Glutamatergic neuron (in vitro differentiated cells): ENCODE measurements around the gene MPZL2. TPM values are rescaled to one million over a fixed set of nuclear protein-coding genes. Genes with fewer than 3 reads are reported as not detected.

ENCODE experiments used
- DNase-seq: peaks from one replicate; pipeline ENCODE4 v3.0.0; 2022
- H3K27ac Mint-ChIP-seq: one replicate; pipeline ENCODE4 v1.8.0; 2020; ENCODE audit warnings: mild to moderate bottlenecking, mixed read lengths, inconsistent platforms; ENCODE audit not compliant: unreplicated experiment
- H3K27me3 Mint-ChIP-seq: one replicate; pipeline ENCODE4 v1.8.0; 2020; ENCODE audit warnings: mild to moderate bottlenecking, moderate library complexity, mixed read lengths, inconsistent platforms; ENCODE audit not compliant: unreplicated experiment
- H3K36me3 Mint-ChIP-seq: one replicate; pipeline ENCODE4 v1.8.0; 2020; ENCODE audit warnings: mild to moderate bottlenecking, mixed read lengths, inconsistent platforms; ENCODE audit not compliant: unreplicated experiment
- H3K4me1 Mint-ChIP-seq: one replicate; pipeline ENCODE4 v1.8.0; 2020; ENCODE audit warnings: mild to moderate bottlenecking, low read depth, mixed read lengths, inconsistent platforms; ENCODE audit not compliant: unreplicated experiment
- H3K4me3 Mint-ChIP-seq: one replicate; pipeline ENCODE4 v1.8.0; 2020; ENCODE audit warnings: mild to moderate bottlenecking, mixed read lengths, inconsistent platforms; ENCODE audit not compliant: unreplicated experiment
- H3K9me3 Mint-ChIP-seq: one replicate; pipeline ENCODE4 v1.8.0; 2020; ENCODE audit warnings: mild to moderate bottlenecking, moderate library complexity, mixed read lengths, inconsistent platforms; ENCODE audit not compliant: unreplicated experiment
- CTCF ChIP-seq: fragments of 200-600 bp; sonication (generic); IDR thresholded peaks from one replicate; pipeline ENCODE4 v1.5.0; 2021; ENCODE audit not compliant: partially characterized antibody, unreplicated experiment
- total RNA-seq: library from RNA; stranded (reverse); fragmentation: NEBNext Ultra II Directional; extraction: Animal tissue kit (Norgen Biotek cat#: 25700); gene quantifications from one replicate; pipeline ENCODE4 v1.2.1, GENCODE V29; 2021; ENCODE audit not compliant: unreplicated experiment

The MPZL2 gene
- total RNA-seq, 1 donor from 2014 or later: not detected

DNA sequence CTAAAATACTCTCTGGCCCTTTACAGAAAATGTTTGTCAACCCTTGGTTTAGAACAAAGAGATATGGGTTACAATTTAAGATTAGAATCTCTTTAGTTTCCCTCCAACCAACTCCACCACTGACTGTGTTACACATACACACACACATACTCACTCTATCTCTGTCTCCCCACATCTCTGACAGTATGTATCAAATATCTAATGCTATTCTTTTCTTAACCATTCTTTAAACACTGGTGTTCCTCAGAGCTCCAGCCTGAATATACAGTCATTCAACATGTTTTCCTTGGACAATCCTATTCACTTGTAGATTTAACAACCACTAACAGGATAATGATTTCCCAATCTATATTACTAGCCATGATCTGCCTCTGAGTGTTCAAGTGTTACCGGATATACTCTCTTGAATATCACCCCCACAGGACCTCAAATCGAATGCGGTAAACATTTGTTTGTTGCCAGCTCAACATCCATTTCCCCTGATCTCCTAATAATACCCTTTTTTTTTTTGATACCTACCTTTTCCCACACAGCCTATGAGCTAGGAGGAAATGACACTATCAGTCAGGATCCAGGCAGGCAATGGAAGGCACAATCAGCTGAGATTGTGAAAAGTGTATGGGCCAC lies 18.0 kb downstream of the MPZL2 start:
- TF ChIP-seq CTCF: no peak

GRCh38 chr11:118243993-118244762 lies 19.9 kb downstream of the MPZL2 start:
- TF ChIP-seq CTCF: no peak
- Mint-ChIP-seq H3K4me1 (no peaks in the 10 kb centered on the region), H3K27me3 (no peaks in the 10 kb centered on the region), H3K4me3 (no peak overlapping the region), H3K36me3 (no peaks in the 10 kb centered on the region), H3K27ac (no peak overlapping the region), H3K9me3 (no peaks in the 10 kb centered on the region)
- DNase-seq: no peak

More for the DNA sequence above, 18.0 kb downstream of the MPZL2 start:
- no peak for DNase-seq
- H3K4me3 Mint-ChIP-seq: no peak overlapping the region
- H3K27ac Mint-ChIP-seq: no peak overlapping the region
- H3K4me1 Mint-ChIP-seq: no peaks in the 10 kb centered on the region
- no peaks in the 10 kb centered on the region for H3K9me3 Mint-ChIP-seq
- no peaks in the 10 kb centered on the region for H3K27me3 Mint-ChIP-seq
- H3K36me3 Mint-ChIP-seq: no peaks in the 10 kb centered on the region

GRCh38 chr11:118243161-118243560 lies 20.9 kb downstream of the MPZL2 start:
- no peaks in the 10 kb centered on the region for H3K27me3 Mint-ChIP-seq
- no peaks in the 10 kb centered on the region for H3K36me3 Mint-ChIP-seq
- no peak overlapping the region for H3K4me3 Mint-ChIP-seq
- H3K27ac Mint-ChIP-seq: no peak overlapping the region
- no peaks in the 10 kb centered on the region for H3K4me1 Mint-ChIP-seq
- DNase-seq: no peak
- no peaks in the 10 kb centered on the region for H3K9me3 Mint-ChIP-seq
- TF ChIP-seq CTCF: no peak

GRCh38 chr11:118241764-118242098 lies 22.4 kb downstream of the MPZL2 start:
- Mint-ChIP-seq H3K4me3 (no peak overlapping the region), H3K27me3 (no peaks in the 10 kb centered on the region), H3K9me3 (no peaks in the 10 kb centered on the region), H3K27ac (no peak overlapping the region), H3K36me3 (no peaks in the 10 kb centered on the region), H3K4me1 (no peaks in the 10 kb centered on the region)
- no peak for TF ChIP-seq CTCF
- DNase-seq: no peak
